Measurements from ENCODE around the gene STK33. TPM values are rescaled to one million over a fixed set of nuclear protein-coding genes. Genes with fewer than 3 reads are reported as not detected.

The STK33 gene
- total and polyA plus RNA-seq, 12 donors, result 6.8 to 36.0 (median 17.2) TPM

- TF ChIP-seq CTCF (IDR thresholded peaks at IDR 0.05) (no peak), POLR2A (IDR thresholded peaks at IDR 0.05) (no peak)
- 82 to 100% (median 96%) methylated on average over 2 of the region's 2 CpGs for WGBS, 4 donors
- intact Hi-C loops (cut with DNase I), result no loop called here
- no peaks in the 10 kb centered on the region for H3K4me1 ChIP-seq (replicated peaks in 1 of 2)
- H3K36me3 ChIP-seq (replicated peaks in 1 of 2), result no peaks in the 10 kb centered on the region
- H3K27me3 ChIP-seq, result no peaks in the 10 kb centered on the region
- no peak overlapping the region for H3K4me3 ChIP-seq
- H3K9me3 ChIP-seq (replicated peaks in 1 of 3), result no peaks in the 10 kb centered on the region
- DNase-seq, result no peak
- no peak overlapping the region for H3K27ac ChIP-seq
Observed at GRCh38 chr11:8347978-8348377, 246.1 kb downstream of the STK33 start.

- no peaks in the 10 kb centered on the region for H3K36me3 ChIP-seq (replicated peaks in 1 of 2)
- no peaks in the 10 kb centered on the region for H3K4me1 ChIP-seq (replicated peaks in 1 of 2)
- no peaks in the 10 kb centered on the region for H3K27me3 ChIP-seq
- no peak for DNase-seq
- H3K4me3 ChIP-seq, result no peak overlapping the region
- H3K27ac ChIP-seq, result no peak overlapping the region
- WGBS, 4 donors, result 82 to 93% (median 91%) methylated on average over 16 of the region's 16 CpGs
- TF ChIP-seq POLR2A (IDR thresholded peaks at IDR 0.05) (no peak), CTCF (IDR thresholded peaks at IDR 0.05) (no peak)
- H3K9me3 ChIP-seq (replicated peaks in 1 of 3), result no peaks in the 10 kb centered on the region
- intact Hi-C loops (cut with DNase I), result no loop called here
Observed at GRCh38 chr11:8346157-8346755, 247.8 kb downstream of the STK33 start.

GRCh38 chr11:8345179-8345578 lies 248.8 kb downstream of the STK33 start:
- no peak overlapping the region for H3K4me3 ChIP-seq
- intact Hi-C loops (cut with DNase I), result no loop called here
- no peaks in the 10 kb centered on the region for H3K4me1 ChIP-seq (replicated peaks in 1 of 2)
- no peak for DNase-seq
- no peak overlapping the region for H3K27ac ChIP-seq
- no peaks in the 10 kb centered on the region for H3K27me3 ChIP-seq
- TF ChIP-seq POLR2A (IDR thresholded peaks at IDR 0.05) (no peak), CTCF (IDR thresholded peaks at IDR 0.05) (no peak)
- WGBS, 4 donors, result 87 to 90% (median 89%) methylated on average over 11 of the region's 11 CpGs
- H3K9me3 ChIP-seq (replicated peaks in 1 of 3), result no peaks in the 10 kb centered on the region
- no peaks in the 10 kb centered on the region for H3K36me3 ChIP-seq (replicated peaks in 1 of 2)

- DNase-seq, result no peak
- 60 to 74% (median 64%) methylated on average over 3 of the region's 3 CpGs for WGBS, 4 donors
- intact Hi-C loops (cut with DNase I), result no loop called here
Observed at GRCh38 chr11:8344346-8344745, 249.7 kb downstream of the STK33 start.

More at GRCh38 chr11:8344346-8344745, 249.7 kb downstream of the STK33 start:
- no peaks in the 10 kb centered on the region for H3K36me3 ChIP-seq (replicated peaks in 1 of 2)
- H3K27me3 ChIP-seq, result no peaks in the 10 kb centered on the region
- no peaks in the 10 kb centered on the region for H3K4me1 ChIP-seq (replicated peaks in 1 of 2)
- no peaks in the 10 kb centered on the region for H3K9me3 ChIP-seq (replicated peaks in 1 of 3)
- H3K4me3 ChIP-seq, result no peak overlapping the region
- no peak overlapping the region for H3K27ac ChIP-seq
- TF ChIP-seq POLR2A (IDR thresholded peaks at IDR 0.05), result no peak
- no peak for TF ChIP-seq CTCF (IDR thresholded peaks at IDR 0.05)

Data from adrenal gland (tissue), 12 donors.